PFSK-1 (cell line): ENCODE measurements around the gene NUDT3.

Source experiments
- POLR2AphosphoS5 ChIP-seq: IDR thresholded peaks from 2 replicates; pipeline ENCODE4 v1.6.1; 2012; ENCODE audit warnings: low read depth, mild to moderate bottlenecking, control low read depth, low read length, moderate library complexity
- TF ChIP-seq, protein P1 (sequence below), 2 experiments: IDR thresholded peaks; 2 replicates each; pipeline versions ENCODE4 v1.6.1 to v1.8.0; 2011 to 2012; ENCODE audit warnings: low read depth in 2 of 2, low read length in 2 of 2, control low read depth in 1 of 2, inconsistent platforms in 1 of 2, mild to moderate bottlenecking in 1 of 2, moderate library complexity in 1 of 2; ENCODE audit not compliant: insufficient read depth in 1 of 2

GRCh38 chr6:34436803-34437643 lies 44.6 kb upstream of the NUDT3 start:
- no peak for TF ChIP-seq POLR2AphosphoS5
- TF ChIP-seq, protein P1, sequence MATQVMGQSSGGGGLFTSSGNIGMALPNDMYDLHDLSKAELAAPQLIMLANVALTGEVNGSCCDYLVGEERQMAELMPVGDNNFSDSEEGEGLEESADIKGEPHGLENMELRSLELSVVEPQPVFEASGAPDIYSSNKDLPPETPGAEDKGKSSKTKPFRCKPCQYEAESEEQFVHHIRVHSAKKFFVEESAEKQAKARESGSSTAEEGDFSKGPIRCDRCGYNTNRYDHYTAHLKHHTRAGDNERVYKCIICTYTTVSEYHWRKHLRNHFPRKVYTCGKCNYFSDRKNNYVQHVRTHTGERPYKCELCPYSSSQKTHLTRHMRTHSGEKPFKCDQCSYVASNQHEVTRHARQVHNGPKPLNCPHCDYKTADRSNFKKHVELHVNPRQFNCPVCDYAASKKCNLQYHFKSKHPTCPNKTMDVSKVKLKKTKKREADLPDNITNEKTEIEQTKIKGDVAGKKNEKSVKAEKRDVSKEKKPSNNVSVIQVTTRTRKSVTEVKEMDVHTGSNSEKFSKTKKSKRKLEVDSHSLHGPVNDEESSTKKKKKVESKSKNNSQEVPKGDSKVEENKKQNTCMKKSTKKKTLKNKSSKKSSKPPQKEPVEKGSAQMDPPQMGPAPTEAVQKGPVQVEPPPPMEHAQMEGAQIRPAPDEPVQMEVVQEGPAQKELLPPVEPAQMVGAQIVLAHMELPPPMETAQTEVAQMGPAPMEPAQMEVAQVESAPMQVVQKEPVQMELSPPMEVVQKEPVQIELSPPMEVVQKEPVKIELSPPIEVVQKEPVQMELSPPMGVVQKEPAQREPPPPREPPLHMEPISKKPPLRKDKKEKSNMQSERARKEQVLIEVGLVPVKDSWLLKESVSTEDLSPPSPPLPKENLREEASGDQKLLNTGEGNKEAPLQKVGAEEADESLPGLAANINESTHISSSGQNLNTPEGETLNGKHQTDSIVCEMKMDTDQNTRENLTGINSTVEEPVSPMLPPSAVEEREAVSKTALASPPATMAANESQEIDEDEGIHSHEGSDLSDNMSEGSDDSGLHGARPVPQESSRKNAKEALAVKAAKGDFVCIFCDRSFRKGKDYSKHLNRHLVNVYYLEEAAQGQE (IDR thresholded peaks at IDR 0.05; ENCODE audit: insufficient read depth in 1 of 2, low read depth in 2 of 2, low read length in 2 of 2), result no peak
